Skeletal muscle tissue (tissue), 4 donors: ENCODE measurements around the gene RASA3. TPM values are rescaled to one million over a fixed set of nuclear protein-coding genes. Genes with fewer than 3 reads are reported as not detected.
A peak's percentile ranks its signal among the peaks of the same experiment; 100 is the strongest.

Experiments
- H3K27ac ChIP-seq: one replicate; pipeline ENCODE4 v1.7.0; 2013; ENCODE audit warnings: mild to moderate bottlenecking, low read depth, low read length, inconsistent platforms
- H3K27me3 ChIP-seq, 3 donors: one replicate each; pipeline ENCODE4 v1.7.0; 2013; ENCODE audit warnings: low read length in 3 of 3; ENCODE audit not compliant: control insufficient read depth in 3 of 3, insufficient read depth in 3 of 3
- H3K36me3 ChIP-seq, 3 donors: one replicate each; pipeline ENCODE4 v1.7.0; 2013; ENCODE audit warnings: low read length in 3 of 3; ENCODE audit not compliant: control insufficient read depth in 3 of 3, insufficient read depth in 3 of 3
- H3K4me1 ChIP-seq, 3 donors: one replicate each; pipeline ENCODE4 v1.7.0; 2013; ENCODE audit warnings: low read length in 3 of 3, mild to moderate bottlenecking in 3 of 3; ENCODE audit not compliant: control insufficient read depth in 3 of 3, insufficient read depth in 3 of 3
- H3K4me3 ChIP-seq, 3 donors: one replicate each; pipeline ENCODE4 v1.7.0; 2013; ENCODE audit warnings: low read length in 3 of 3
- H3K9ac ChIP-seq, 3 donors: one replicate each; pipeline ENCODE4 v1.7.0; 2013; ENCODE audit warnings: low read length in 3 of 3, mild to moderate bottlenecking in 3 of 3, moderate library complexity in 2 of 3, low read depth in 1 of 3
- H3K9me3 ChIP-seq, 3 donors: one replicate each; pipeline ENCODE4 v1.7.0; 2013; ENCODE audit warnings: low read length in 3 of 3; ENCODE audit not compliant: control insufficient read depth in 3 of 3
- total RNA-seq: library from RNA; depleted of rRNA; stranded (reverse); fragments of >200 nt; gene quantifications from one replicate; pipeline ENCODE4 v1.2.3, GENCODE V29; 2014
- donor health status: Osteomylitis.

The RASA3 gene
- total RNA-seq, 1 donor from 2014 or later = 14.1 TPM

- peaks cover 0 to 11% (median 5%) of the 10 kb centered on the region in 3 donors for H3K36me3 ChIP-seq
- peak overlapping the region in 2 of 3 donors; percentile 8 to 36 for H3K9ac ChIP-seq
- no peaks in the 10 kb centered on the region for H3K27me3 ChIP-seq
- no peak overlapping the region for H3K27ac ChIP-seq
- H3K9me3 ChIP-seq = no peaks in the 10 kb centered on the region
- H3K4me3 ChIP-seq = peak overlapping the region in 1 of 3 donors; percentile 6
- peaks cover 56 to 70% (median 60%) of the 10 kb centered on the region in 3 donors for H3K4me1 ChIP-seq
Measured at GRCh38 chr13:114034481-114034891, 97.9 kb downstream of the RASA3 start.

GRCh38 chr13:114033541-114034315, 98.7 kb downstream of the RASA3 start:
- Histone ChIP-seq H3K4me3 (no peak overlapping the region), H3K27me3 (no peaks in the 10 kb centered on the region), H3K4me1 (peaks cover 51 to 63% (median 53%) of the 10 kb centered on the region in 3 donors), H3K27ac (no peak overlapping the region), H3K36me3 (peaks cover 0 to 11% (median 5%) of the 10 kb centered on the region in 3 donors), H3K9me3 (no peaks in the 10 kb centered on the region), H3K9ac (peak overlapping the region in 1 of 3 donors; percentile 8)

GRCh38 chr13:114032126-114032799, 100.2 kb downstream of the RASA3 start:
- no peaks in the 10 kb centered on the region for H3K27me3 ChIP-seq
- H3K36me3 ChIP-seq = peaks cover 0 to 11% (median 5%) of the 10 kb centered on the region in 3 donors
- H3K9me3 ChIP-seq = no peaks in the 10 kb centered on the region
- no peak overlapping the region for H3K4me3 ChIP-seq
- H3K9ac ChIP-seq = no peak overlapping the region
- peaks cover 45 to 53% (median 47%) of the 10 kb centered on the region in 3 donors for H3K4me1 ChIP-seq
- H3K27ac ChIP-seq = peak overlapping the region; percentile 47

GRCh38 chr13:114031631-114032030, 100.8 kb downstream of the RASA3 start:
- no peak overlapping the region for H3K27ac ChIP-seq
- H3K9ac ChIP-seq = peak overlapping the region in 1 of 3 donors; percentile 8
- H3K9me3 ChIP-seq = no peaks in the 10 kb centered on the region
- H3K27me3 ChIP-seq = no peaks in the 10 kb centered on the region
- H3K4me3 ChIP-seq = peak overlapping the region in 1 of 3 donors; percentile 22
- H3K4me1 ChIP-seq = peaks cover 41 to 48% (median 43%) of the 10 kb centered on the region in 3 donors
- H3K36me3 ChIP-seq = peaks cover under 1 to 12% (median 3%) of the 10 kb centered on the region in 3 donors

GRCh38 chr13:114030666-114031610, 101.5 kb downstream of the RASA3 start:
- Histone ChIP-seq H3K4me1 (peaks cover 43 to 50% (median 44%) of the 10 kb centered on the region in 3 donors), H3K9ac (peak overlapping the region in 1 of 3 donors; percentile 8), H3K36me3 (peaks cover 3 to 16% (median 5%) of the 10 kb centered on the region in 3 donors), H3K4me3 (peak overlapping the region in 1 of 3 donors; percentile 22), H3K27ac (no peak overlapping the region), H3K9me3 (no peaks in the 10 kb centered on the region), H3K27me3 (no peaks in the 10 kb centered on the region)

GRCh38 chr13:114029866-114030625, 102.4 kb downstream of the RASA3 start:
- peaks cover 37 to 46% (median 39%) of the 10 kb centered on the region in 3 donors for H3K4me1 ChIP-seq

GRCh38 chr13:114027826-114028225, 104.6 kb downstream of the RASA3 start:
- Histone ChIP-seq H3K4me3 (no peak overlapping the region), H3K36me3 (peaks cover 12 to 18% (median 15%) of the 10 kb centered on the region in 3 donors), H3K9me3 (no peaks in the 10 kb centered on the region), H3K27ac (no peak overlapping the region), H3K4me1 (peaks cover 25 to 33% (median 30%) of the 10 kb centered on the region in 3 donors), H3K9ac (no peak overlapping the region), H3K27me3 (no peaks in the 10 kb centered on the region)

More at GRCh38 chr13:114029866-114030625, 102.4 kb downstream of the RASA3 start:
- Histone ChIP-seq H3K27me3 (no peaks in the 10 kb centered on the region), H3K4me3 (no peak overlapping the region), H3K9me3 (no peaks in the 10 kb centered on the region), H3K27ac (no peak overlapping the region), H3K9ac (no peak overlapping the region), H3K36me3 (peaks cover 3 to 16% (median 7%) of the 10 kb centered on the region in 3 donors)

- no peak overlapping the region for H3K27ac ChIP-seq
- H3K9me3 ChIP-seq = no peaks in the 10 kb centered on the region
- peaks cover 22 to 29% (median 26%) of the 10 kb centered on the region in 3 donors for H3K4me1 ChIP-seq
- H3K4me3 ChIP-seq = no peak overlapping the region
- H3K9ac ChIP-seq = no peak overlapping the region
- no peaks in the 10 kb centered on the region for H3K27me3 ChIP-seq
- peaks cover 15 to 22% (median 18%) of the 10 kb centered on the region in 3 donors for H3K36me3 ChIP-seq
Measured at GRCh38 chr13:114027046-114027715, 105.2 kb downstream of the RASA3 start.
